H9 (cell line): ENCODE results near the gene SLCO3A1. TPM values are rescaled to one million over a fixed set of nuclear protein-coding genes. Genes with fewer than 3 reads are reported as not detected.

ENCODE experiments used
- DNase-seq: peaks from one replicate; pipeline ENCODE4 v3.0.0-alpha.2; 2017
- H2AFZ ChIP-seq: one replicate; pipeline ENCODE4 v1.6.1; 2013; ENCODE audit warnings: mild to moderate bottlenecking, low read length, control low read depth, moderate library complexity
- H2AK5ac ChIP-seq: 2 replicates; pipeline ENCODE4 v1.6.1; 2013; ENCODE audit warnings: low read length, control low read depth, mixed read lengths; ENCODE audit not compliant: insufficient read length
- H2BK120ac ChIP-seq: one replicate; pipeline ENCODE4 v1.6.1; 2013; ENCODE audit warnings: low read depth, mild to moderate bottlenecking, low read length, control low read depth, inconsistent platforms; ENCODE audit not compliant: poor library complexity, severe bottlenecking
- H2BK12ac ChIP-seq: 2 replicates; pipeline ENCODE4 v1.6.1; 2013; ENCODE audit warnings: low read length, control low read depth, mixed read lengths, low read depth; ENCODE audit not compliant: insufficient read length
- H2BK15ac ChIP-seq: 2 replicates; pipeline ENCODE4 v1.6.1; 2013; ENCODE audit warnings: low read depth, low read length, control low read depth
- H2BK20ac ChIP-seq: one replicate; pipeline ENCODE4 v1.6.1; 2013; ENCODE audit warnings: low read depth, mild to moderate bottlenecking, low read length, control low read depth, inconsistent platforms; ENCODE audit not compliant: poor library complexity, severe bottlenecking
- H2BK5ac ChIP-seq: 2 replicates; pipeline ENCODE4 v1.6.1; 2013; ENCODE audit warnings: low read length, control low read depth, mixed read lengths; ENCODE audit not compliant: insufficient read length
- H3K14ac ChIP-seq: 2 replicates; pipeline ENCODE4 v1.6.1; 2013; ENCODE audit warnings: low read length, control low read depth; ENCODE audit not compliant: insufficient read depth
- H3K18ac ChIP-seq: 2 replicates; pipeline ENCODE4 v1.6.1; 2013; ENCODE audit warnings: low read depth, mild to moderate bottlenecking, mixed read lengths, low read length, control low read depth; ENCODE audit not compliant: insufficient read length
- H3K23ac ChIP-seq: 2 replicates; pipeline ENCODE4 v1.6.1; 2013; ENCODE audit warnings: low read length, control low read depth, mixed read lengths, low read depth; ENCODE audit not compliant: insufficient read length
- H3K23me2 ChIP-seq: 2 replicates; pipeline ENCODE4 v1.6.1; 2013; ENCODE audit warnings: low read depth, mild to moderate bottlenecking, mixed read lengths, low read length, control low read depth; ENCODE audit not compliant: insufficient read length, poor library complexity, severe bottlenecking
- H3K27ac ChIP-seq: 2 replicates; pipeline ENCODE4 v1.5.1; 2013; ENCODE audit warnings: low read length, control low read depth, mixed read lengths, low read depth; ENCODE audit not compliant: insufficient read length
- H3K27me3 ChIP-seq: 2 replicates; pipeline ENCODE4 v1.6.1; 2013; ENCODE audit warnings: low read length, control low read depth, inconsistent platforms; ENCODE audit not compliant: insufficient read depth
- H3K4ac ChIP-seq: 2 replicates; pipeline ENCODE4 v1.6.1; 2013; ENCODE audit warnings: low read depth, mild to moderate bottlenecking, control low read depth, inconsistent platforms, low read length, moderate library complexity
- H3K4me1 ChIP-seq: 2 replicates; pipeline ENCODE4 v1.6.1; 2013; ENCODE audit warnings: low read length, control low read depth, inconsistent platforms; ENCODE audit not compliant: insufficient read depth
- H3K4me2 ChIP-seq: 2 replicates; pipeline ENCODE4 v1.6.1; 2013; ENCODE audit warnings: low read length, control low read depth, mixed read lengths; ENCODE audit not compliant: insufficient read length, insufficient read depth
- H3K56ac ChIP-seq: 2 replicates; pipeline ENCODE4 v1.6.1; 2013; ENCODE audit warnings: low read depth, mild to moderate bottlenecking, mixed read lengths, low read length, control low read depth; ENCODE audit not compliant: insufficient read length
- H3K79me1 ChIP-seq: 2 replicates; pipeline ENCODE4 v1.6.1; 2013; ENCODE audit warnings: low read depth, mild to moderate bottlenecking, moderate library complexity, low read length, control low read depth, inconsistent platforms; ENCODE audit not compliant: insufficient read depth, poor library complexity, severe bottlenecking
- H3K79me2 ChIP-seq: 2 replicates; pipeline ENCODE4 v1.6.1; 2013; ENCODE audit warnings: low read length, control low read depth, inconsistent platforms; ENCODE audit not compliant: insufficient read depth
- H3K9ac ChIP-seq: 2 replicates; pipeline ENCODE4 v1.6.1; 2013; ENCODE audit warnings: low read length, control low read depth, mixed read lengths; ENCODE audit not compliant: insufficient read length; ENCODE audit errors: extremely low read depth
- H3K9me3 ChIP-seq: one replicate; pipeline ENCODE4 v1.6.1; 2013; ENCODE audit warnings: low read depth, low read length, inconsistent platforms; ENCODE audit not compliant: control insufficient read depth
- H3T11ph ChIP-seq: one replicate; pipeline ENCODE4 v1.6.1; 2013; ENCODE audit warnings: mild to moderate bottlenecking, low read length, control low read depth, inconsistent platforms
- H4K20me1 ChIP-seq: one replicate; pipeline ENCODE4 v1.6.1; 2013; ENCODE audit not compliant: control insufficient read depth, insufficient read length, insufficient read depth
- H4K5ac ChIP-seq: 2 replicates; pipeline ENCODE4 v1.6.1; 2013; ENCODE audit warnings: low read depth, mild to moderate bottlenecking, mixed read lengths, low read length, control low read depth; ENCODE audit not compliant: insufficient read length
- H4K8ac ChIP-seq: replicated peaks from 2 replicates; pipeline ENCODE4 v1.6.1; 2013; ENCODE audit warnings: low read length, control low read depth, mixed read lengths, low read depth; ENCODE audit not compliant: insufficient read length
- H4K91ac ChIP-seq: 2 replicates; pipeline ENCODE4 v1.6.1; 2013; ENCODE audit warnings: low read depth, mild to moderate bottlenecking, moderate library complexity, mixed read lengths, low read length, control low read depth; ENCODE audit not compliant: insufficient read length
- H3K27ac Mint-ChIP-seq, 3 experiments: 2 replicates in 2 of 3; 3 replicates in 1 of 3; pipeline ENCODE4 v1.8.0; 2020 to 2021; ENCODE audit warnings: mixed read lengths in 3 of 3, mild to moderate bottlenecking in 1 of 3, moderate library complexity in 1 of 3
- H3K27me3 Mint-ChIP-seq: 2 replicates; pipeline ENCODE4 v1.8.0; 2021; ENCODE audit warnings: low read depth, mild to moderate bottlenecking, moderate library complexity, mixed read lengths
- H3K36me3 Mint-ChIP-seq, 3 experiments: 2 replicates in 2 of 3; 3 replicates in 1 of 3; pipeline ENCODE4 v1.8.0; 2020 to 2021; ENCODE audit warnings: low read depth in 3 of 3, mixed read lengths in 3 of 3; ENCODE audit not compliant: insufficient read depth in 1 of 3
- H3K4me1 Mint-ChIP-seq, 2 experiments: 2 replicates each; pipeline ENCODE4 v1.8.0; 2020; ENCODE audit warnings: mixed read lengths in 2 of 2
- H3K4me3 Mint-ChIP-seq, 2 experiments: 2 replicates in 1 of 2; 3 replicates in 1 of 2; pipeline ENCODE4 v1.8.0; 2020 to 2021; ENCODE audit warnings: mild to moderate bottlenecking in 2 of 2, mixed read lengths in 2 of 2, moderate library complexity in 1 of 2
- H3K9me3 Mint-ChIP-seq, 2 experiments: 2 replicates in 1 of 2; 3 replicates in 1 of 2; pipeline ENCODE4 v1.8.0; 2020; ENCODE audit warnings: mild to moderate bottlenecking in 2 of 2, mixed read lengths in 2 of 2, moderate library complexity in 1 of 2
- WGBS: extraction: QIAGEN DNeasy Blood & Tissue Kit; methylation state at CpG from one replicate; pipeline ENCODE4 v1.1.7; 2013; ENCODE audit warnings: missing lambda C conversion rate, low lambda C conversion rate, mixed read lengths; ENCODE audit not compliant: insufficient read length; ENCODE audit errors: extremely low coverage; 5-methylcytosine and 5-hydroxymethylcytosine counted together
- total RNA-seq: library from RNA; stranded (reverse); gene quantifications from 2 replicates; pipeline ENCODE4 v1.2.1, GENCODE V29; 2021
- TF ChIP-seq, protein P1 (sequence below): fragments of 200-600 bp; sonication (generic); conservative IDR thresholded peaks from 3 replicates; pipeline ENCODE4 v1.8.0; 2021; ENCODE audit warnings: antibody characterized with exemption, mild to moderate bottlenecking

Gene SLCO3A1
- total RNA-seq, 1 experiment from 2014 or later: 9.4 TPM

DNA sequence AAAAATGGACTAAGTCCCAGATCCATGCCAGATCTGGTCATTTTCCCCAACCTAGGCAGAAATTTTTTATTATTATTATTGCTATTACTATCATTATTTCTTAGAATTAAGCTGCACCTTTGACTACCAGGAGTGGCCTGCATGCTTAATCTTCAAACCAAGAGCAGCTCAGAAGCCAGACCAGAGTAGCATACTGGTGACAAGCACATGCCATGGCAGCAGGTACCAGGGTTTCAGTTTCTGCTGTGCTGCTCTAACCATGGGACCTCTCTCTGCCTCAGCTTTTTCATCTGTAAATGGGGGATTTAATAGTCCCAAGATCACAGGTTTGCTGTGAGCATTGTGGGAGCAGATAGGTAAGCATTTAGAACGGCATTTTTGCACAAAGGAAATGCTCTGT, 262.3 kb downstream of the SLCO3A1 start:
- H4K20me1 ChIP-seq: no peaks in the 10 kb centered on the region
- no peak overlapping the region for H3K4me2 ChIP-seq
- no peak overlapping the region for H3K27ac ChIP-seq
- peaks cover 2 to 5% (median 4%) of the 10 kb centered on the region in 3 experiments; a peak in 5 of 7 replicates for H3K36me3 Mint-ChIP-seq
- H3K9me3 ChIP-seq: no peaks in the 10 kb centered on the region
- peaks cover 12% of the 10 kb centered on the region for H3K4me1 ChIP-seq
- H3K4ac ChIP-seq: no peak overlapping the region
- no peaks in the 10 kb centered on the region; a peak in 1 of 5 replicates for H3K9me3 Mint-ChIP-seq
- no peaks in the 10 kb centered on the region for H3K79me2 ChIP-seq
- no peak overlapping the region for H2AK5ac ChIP-seq
- no peak overlapping the region for H2BK120ac ChIP-seq
- H3K27me3 ChIP-seq: no peaks in the 10 kb centered on the region
- TF ChIP-seq, protein P1, sequence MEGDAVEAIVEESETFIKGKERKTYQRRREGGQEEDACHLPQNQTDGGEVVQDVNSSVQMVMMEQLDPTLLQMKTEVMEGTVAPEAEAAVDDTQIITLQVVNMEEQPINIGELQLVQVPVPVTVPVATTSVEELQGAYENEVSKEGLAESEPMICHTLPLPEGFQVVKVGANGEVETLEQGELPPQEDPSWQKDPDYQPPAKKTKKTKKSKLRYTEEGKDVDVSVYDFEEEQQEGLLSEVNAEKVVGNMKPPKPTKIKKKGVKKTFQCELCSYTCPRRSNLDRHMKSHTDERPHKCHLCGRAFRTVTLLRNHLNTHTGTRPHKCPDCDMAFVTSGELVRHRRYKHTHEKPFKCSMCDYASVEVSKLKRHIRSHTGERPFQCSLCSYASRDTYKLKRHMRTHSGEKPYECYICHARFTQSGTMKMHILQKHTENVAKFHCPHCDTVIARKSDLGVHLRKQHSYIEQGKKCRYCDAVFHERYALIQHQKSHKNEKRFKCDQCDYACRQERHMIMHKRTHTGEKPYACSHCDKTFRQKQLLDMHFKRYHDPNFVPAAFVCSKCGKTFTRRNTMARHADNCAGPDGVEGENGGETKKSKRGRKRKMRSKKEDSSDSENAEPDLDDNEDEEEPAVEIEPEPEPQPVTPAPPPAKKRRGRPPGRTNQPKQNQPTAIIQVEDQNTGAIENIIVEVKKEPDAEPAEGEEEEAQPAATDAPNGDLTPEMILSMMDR: no peak
- no peak overlapping the region for H2BK15ac ChIP-seq
- H2BK5ac ChIP-seq: no peak overlapping the region
- H3K14ac ChIP-seq: no peak overlapping the region
- no peak overlapping the region for H3K23ac ChIP-seq
- no peaks in the 10 kb centered on the region for H3K79me1 ChIP-seq
- no peak overlapping the region for H3T11ph ChIP-seq
- no peak overlapping the region for H2AFZ ChIP-seq
- H3K18ac ChIP-seq: no peak overlapping the region
- no peak overlapping the region for H4K5ac ChIP-seq
- H3K27ac Mint-ChIP-seq: no peak overlapping the region; a peak in 2 of 7 replicates
- no peaks in the 10 kb centered on the region for H3K23me2 ChIP-seq
- no peak overlapping the region for H3K9ac ChIP-seq
- no peak overlapping the region for H3K4me3 Mint-ChIP-seq
- H3K27me3 Mint-ChIP-seq: peaks cover 36% of the 10 kb centered on the region
- H4K8ac ChIP-seq: no peak overlapping the region
- no peak overlapping the region for H3K56ac ChIP-seq
- peaks cover 63 to 70% of the 10 kb centered on the region in 2 experiments for H3K4me1 Mint-ChIP-seq
- no CpG with 5 or more reads among the region's 1 CpG for WGBS
- H2BK20ac ChIP-seq: no peak overlapping the region
- no peak overlapping the region for H2BK12ac ChIP-seq
- no peak for DNase-seq
- H4K91ac ChIP-seq: no peak overlapping the region
